Keratinocyte (primary cell): ENCODE data around the gene VTI1A. TPM values are rescaled to one million over a fixed set of nuclear protein-coding genes. Genes with fewer than 3 reads are reported as not detected.

Experiments
- DNase-seq: peaks from one replicate; pipeline ENCODE4 v3.0.0-alpha.2; 2011; ENCODE audit warnings: low read depth, missing footprints, low spot score
- FAIRE-seq: peaks from 2 replicates; lab custom pipeline; 2011; peaks lifted over from hg19 to GRCh38; lab: Jason Lieb, UNC
- H2AFZ ChIP-seq: 2 replicates; pipeline ENCODE4 v1.6.0; 2012; ENCODE audit warnings: low read length, control low read depth, inconsistent platforms; ENCODE audit not compliant: control insufficient read depth
- H3K27ac ChIP-seq: 2 replicates; pipeline ENCODE4 v1.5.1; 2011; ENCODE audit warnings: low read length; ENCODE audit not compliant: control insufficient read depth, insufficient read depth
- H3K27me3 ChIP-seq: 3 replicates; pipeline ENCODE4 v1.6.0; 2011; ENCODE audit warnings: low read length; ENCODE audit not compliant: control insufficient read depth, insufficient read depth; ENCODE audit errors: extremely low read depth
- H3K36me3 ChIP-seq, 2 experiments: 2 replicates in 1 of 2; 3 replicates in 1 of 2; pipeline ENCODE4 v1.5.1; 2011; ENCODE audit warnings: low read length in 2 of 2, mild to moderate bottlenecking in 1 of 2; ENCODE audit not compliant: control insufficient read depth in 2 of 2, insufficient read depth in 2 of 2; ENCODE audit errors: extremely low read depth in 1 of 2
- H3K4me1 ChIP-seq: 3 replicates; pipeline ENCODE4 v1.5.1; 2011; ENCODE audit warnings: low read length; ENCODE audit not compliant: control insufficient read depth, insufficient read depth; ENCODE audit errors: extremely low read depth
- H3K4me2 ChIP-seq: 3 replicates; pipeline ENCODE4 v1.6.0; 2011; ENCODE audit warnings: low read depth, low read length; ENCODE audit not compliant: control insufficient read depth, insufficient read depth; ENCODE audit errors: extremely low read depth
- H3K4me3 ChIP-seq, 3 experiments: fragments of 200-600 bp in 1 of 3; sonication (generic) in 1 of 3; 2 replicates in 2 of 3; 3 replicates in 1 of 3; pipeline ENCODE4 v1.5.1; 2011 to 2016; ENCODE audit warnings: low read length in 3 of 3, mild to moderate bottlenecking in 3 of 3, control low read depth in 2 of 3, inconsistent platforms in 1 of 3, low read depth in 1 of 3, mixed read lengths in 1 of 3, mixed run types in 1 of 3, moderate library complexity in 1 of 3; ENCODE audit not compliant: control insufficient read depth in 2 of 3, insufficient read depth in 2 of 3; ENCODE audit errors: extremely low read depth in 1 of 3
- H3K79me2 ChIP-seq: 2 replicates; pipeline ENCODE4 v1.6.0; 2012; ENCODE audit warnings: low read length; ENCODE audit not compliant: control insufficient read depth, insufficient read depth
- H3K9ac ChIP-seq: 3 replicates; pipeline ENCODE4 v1.6.0; 2011; ENCODE audit warnings: low read length; ENCODE audit not compliant: control insufficient read depth, insufficient read depth; ENCODE audit errors: extremely low read depth
- H3K9me1 ChIP-seq: 3 replicates; pipeline ENCODE4 v1.6.0; 2011; ENCODE audit warnings: low read length; ENCODE audit not compliant: control insufficient read depth, insufficient read depth; ENCODE audit errors: extremely low read depth
- H3K9me3 ChIP-seq: 2 replicates; pipeline ENCODE4 v1.5.1; 2012; ENCODE audit warnings: low read depth, low read length; ENCODE audit not compliant: control insufficient read depth
- H4K20me1 ChIP-seq: 3 replicates; pipeline ENCODE4 v1.6.0; 2011; ENCODE audit warnings: low read length; ENCODE audit not compliant: control insufficient read depth, insufficient read depth; ENCODE audit errors: extremely low read depth
- EZH2 ChIP-seq: IDR thresholded peaks from one replicate; pipeline ENCODE4 v1.6.1; 2012; ENCODE audit warnings: inconsistent platforms, mild to moderate bottlenecking, low read length, moderate library complexity
- dilution Hi-C: fragments of 300-500 bp; cut with MboI; formaldehyde crosslinking; loops from one replicate; pipeline ENCODE4 v1.7.0; 2020; ENCODE audit warnings: low sequenced_read_pairs; ENCODE audit not compliant: extremely low pct_ligation_motif_present
- polyA plus RNA-seq, 5 experiments: library from polyadenylated mRNA; depleted of rRNA in 3 of 5; stranded (reverse) in 3 of 5; stranded (forward) in 1 of 5; unstranded in 1 of 5; fragments of >200 nt; gene quantifications; 1 replicate in 1 of 5; 2 replicates in 3 of 5; 3 replicates in 1 of 5; pipeline versions ENCODE4 v1.2.1 to v1.2.3, GENCODE V29; 2011 to 2012; ENCODE audit warnings: missing spikeins in 2 of 5, low read depth in 1 of 5, low replicate concordance in 1 of 5
- TF ChIP-seq, protein P1 (sequence below), 3 experiments: IDR thresholded peaks in 1 of 3; conservative IDR thresholded peaks in 1 of 3; optimal IDR thresholded peaks in 1 of 3; 2 replicates in 2 of 3; 3 replicates in 1 of 3; pipeline versions ENCODE3 to v1.5.1; 2011; ENCODE audit warnings: low read length in 3 of 3, mild to moderate bottlenecking in 3 of 3, moderate library complexity in 2 of 3, control low read depth in 1 of 3, inconsistent platforms in 1 of 3; ENCODE audit not compliant: insufficient read depth in 2 of 3; ENCODE audit errors: extremely low read depth in 1 of 3

VTI1A gene
- polyA plus RNA-seq, 1 donor (not counting 4 experiments of a cell fraction or from before 2014, with no cell fraction given) = 18.5 TPM

GRCh38 chr10:112624546-112625048 is 177.6 kb downstream of the VTI1A start:
- H3K9ac ChIP-seq = no peak overlapping the region
- TF ChIP-seq, protein P1, sequence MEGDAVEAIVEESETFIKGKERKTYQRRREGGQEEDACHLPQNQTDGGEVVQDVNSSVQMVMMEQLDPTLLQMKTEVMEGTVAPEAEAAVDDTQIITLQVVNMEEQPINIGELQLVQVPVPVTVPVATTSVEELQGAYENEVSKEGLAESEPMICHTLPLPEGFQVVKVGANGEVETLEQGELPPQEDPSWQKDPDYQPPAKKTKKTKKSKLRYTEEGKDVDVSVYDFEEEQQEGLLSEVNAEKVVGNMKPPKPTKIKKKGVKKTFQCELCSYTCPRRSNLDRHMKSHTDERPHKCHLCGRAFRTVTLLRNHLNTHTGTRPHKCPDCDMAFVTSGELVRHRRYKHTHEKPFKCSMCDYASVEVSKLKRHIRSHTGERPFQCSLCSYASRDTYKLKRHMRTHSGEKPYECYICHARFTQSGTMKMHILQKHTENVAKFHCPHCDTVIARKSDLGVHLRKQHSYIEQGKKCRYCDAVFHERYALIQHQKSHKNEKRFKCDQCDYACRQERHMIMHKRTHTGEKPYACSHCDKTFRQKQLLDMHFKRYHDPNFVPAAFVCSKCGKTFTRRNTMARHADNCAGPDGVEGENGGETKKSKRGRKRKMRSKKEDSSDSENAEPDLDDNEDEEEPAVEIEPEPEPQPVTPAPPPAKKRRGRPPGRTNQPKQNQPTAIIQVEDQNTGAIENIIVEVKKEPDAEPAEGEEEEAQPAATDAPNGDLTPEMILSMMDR (optimal IDR thresholded peaks at IDR 0.05 in 1 of 3, IDR thresholded peaks at IDR 0.05 in 1 of 3, conservative IDR thresholded peaks at IDR 0.05 in 1 of 3; ENCODE audit: extremely low read depth in 1 of 3, insufficient read depth in 2 of 3, low read length in 3 of 3) = no peak
- no peak for TF ChIP-seq EZH2

DNA sequence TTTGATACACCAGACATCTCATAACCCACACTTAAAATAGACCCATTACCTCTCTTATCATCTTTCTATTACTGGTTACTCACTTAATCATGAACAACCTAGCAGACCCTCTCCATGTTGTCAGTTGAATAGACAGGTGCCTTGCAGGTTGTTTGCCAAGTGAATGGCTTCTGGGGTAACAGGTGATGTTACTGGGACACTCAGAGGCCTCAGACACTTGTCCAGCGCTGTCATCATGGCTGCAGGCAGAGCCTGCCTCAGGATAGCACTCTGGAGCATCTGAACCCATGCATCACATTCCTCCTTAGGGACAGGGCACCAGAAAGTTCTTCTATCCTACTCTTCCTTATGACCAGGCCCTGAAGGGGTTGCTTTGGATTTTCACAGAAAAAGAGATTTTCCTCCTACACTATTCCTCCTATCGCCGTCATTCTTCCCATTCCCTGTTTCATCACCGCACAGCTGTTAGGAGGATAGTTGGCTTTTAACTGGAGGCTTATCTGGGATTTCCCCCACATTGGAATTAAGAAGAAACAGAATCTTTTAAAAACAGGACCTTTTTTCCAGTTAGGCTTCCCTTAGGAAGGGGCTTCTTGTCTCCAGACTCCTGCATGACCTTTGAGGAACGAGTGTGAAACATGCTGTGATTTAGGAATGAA is 182.1 kb downstream of the VTI1A start:
- no peak for FAIRE-seq
- dilution Hi-C loops = no loop called here
- H3K9ac ChIP-seq = no peak overlapping the region

More at GRCh38 chr10:112624546-112625048, 177.6 kb downstream of the VTI1A start:
- Histone ChIP-seq H2AFZ (no peak overlapping the region), H3K4me2 (no peak overlapping the region), H3K9me1 (no peaks in the 10 kb centered on the region), H3K4me1 (no peaks in the 10 kb centered on the region), H3K36me3 (no peaks in the 10 kb centered on the region), H3K4me3 (no peak overlapping the region), H3K27ac (no peak overlapping the region), H4K20me1 (no peaks in the 10 kb centered on the region), H3K9me3 (no peaks in the 10 kb centered on the region), H3K79me2 (no peaks in the 10 kb centered on the region), H3K27me3 (no peaks in the 10 kb centered on the region)
- FAIRE-seq (no peak), DNase-seq (no peak)
- dilution Hi-C loops = no loop called here

More for the DNA sequence above, 182.1 kb downstream of the VTI1A start:
- Histone ChIP-seq H3K9me1 (no peaks in the 10 kb centered on the region), H3K79me2 (no peaks in the 10 kb centered on the region), H3K4me3 (no peak overlapping the region), H3K27ac (no peak overlapping the region), H3K36me3 (no peaks in the 10 kb centered on the region), H3K4me1 (peaks cover 12% of the 10 kb centered on the region), H3K4me2 (no peak overlapping the region), H4K20me1 (no peaks in the 10 kb centered on the region), H2AFZ (no peak overlapping the region), H3K27me3 (no peaks in the 10 kb centered on the region), H3K9me3 (no peaks in the 10 kb centered on the region)
- TF ChIP-seq EZH2 = no peak
- TF ChIP-seq, protein P1 (optimal IDR thresholded peaks at IDR 0.05 in 1 of 3, IDR thresholded peaks at IDR 0.05 in 1 of 3, conservative IDR thresholded peaks at IDR 0.05 in 1 of 3; ENCODE audit: extremely low read depth in 1 of 3, insufficient read depth in 2 of 3, low read length in 3 of 3) = no peak
- no peak for DNase-seq
